ENCODE results near the gene GALNT15.

The GALNT15 gene

GRCh38 chr3:16178628-16178988 lies 4.1 kb downstream of the GALNT15 start:
- H3K4me3 ChIP-seq (ENCODE audit: low read depth, low read length) = no peak overlapping the region
- in situ Hi-C loops (cut with HindIII; ENCODE audit: low sequenced_read_pairs) = no loop called here
- TF ChIP-seq CTCF (IDR thresholded peaks at IDR 0.05; ENCODE audit: low read depth, low read length, missing control alignments) = no peak
- DNase-seq (ENCODE audit: low read depth) = no peak

- H3K4me3 ChIP-seq (ENCODE audit: low read depth, low read length) = no peak overlapping the region
- in situ Hi-C loops (cut with HindIII; ENCODE audit: low sequenced_read_pairs) = no loop called here
- DNase-seq (ENCODE audit: low read depth) = no peak
- TF ChIP-seq CTCF (IDR thresholded peaks at IDR 0.05; ENCODE audit: low read depth, low read length, missing control alignments) = no peak
These were observed 4.8 kb downstream of the GALNT15 start for GRCh38 chr3:16179261-16179660.

- no peak overlapping the region for H3K4me3 ChIP-seq (ENCODE audit: low read depth, low read length)
- DNase-seq (ENCODE audit: low read depth) = no peak
- no peak for TF ChIP-seq CTCF (IDR thresholded peaks at IDR 0.05; ENCODE audit: low read depth, low read length, missing control alignments)
- in situ Hi-C loops (cut with HindIII; ENCODE audit: low sequenced_read_pairs) = no loop called here
These were observed 5.6 kb downstream of the GALNT15 start for GRCh38 chr3:16179771-16180736.

- no peak overlapping the region for H3K4me3 ChIP-seq (ENCODE audit: low read depth, low read length)
- DNase-seq (ENCODE audit: low read depth) = no peak
- no peak for TF ChIP-seq CTCF (IDR thresholded peaks at IDR 0.05; ENCODE audit: low read depth, low read length, missing control alignments)
- in situ Hi-C loops (cut with HindIII; ENCODE audit: low sequenced_read_pairs) = no loop called here
These were observed 6.3 kb downstream of the GALNT15 start for GRCh38 chr3:16180737-16181134.

GRCh38 chr3:16181361-16181760 lies 6.9 kb downstream of the GALNT15 start:
- no peak for TF ChIP-seq CTCF (IDR thresholded peaks at IDR 0.05; ENCODE audit: low read depth, low read length, missing control alignments)
- in situ Hi-C loops (cut with HindIII; ENCODE audit: low sequenced_read_pairs) = no loop called here
- no peak for DNase-seq (ENCODE audit: low read depth)
- no peak overlapping the region for H3K4me3 ChIP-seq (ENCODE audit: low read depth, low read length)

GRCh38 chr3:16182183-16182582 lies 7.7 kb downstream of the GALNT15 start:
- in situ Hi-C loops (cut with HindIII; ENCODE audit: low sequenced_read_pairs) = no loop called here
- DNase-seq (ENCODE audit: low read depth) = no peak
- TF ChIP-seq CTCF (IDR thresholded peaks at IDR 0.05; ENCODE audit: low read depth, low read length, missing control alignments) = no peak
- no peak overlapping the region for H3K4me3 ChIP-seq (ENCODE audit: low read depth, low read length)
